Astrocyte of the hippocampus (primary cell): ENCODE results near the gene NR2F1-AS1.
A peak's percentile ranks its signal among the peaks of the same experiment; 100 is the strongest.

ENCODE experiments used
- DNase-seq: peaks from one replicate; pipeline ENCODE4 v3.0.0; 2011; ENCODE audit warnings: low read depth, low spot score

NR2F1-AS1 gene

DNA sequence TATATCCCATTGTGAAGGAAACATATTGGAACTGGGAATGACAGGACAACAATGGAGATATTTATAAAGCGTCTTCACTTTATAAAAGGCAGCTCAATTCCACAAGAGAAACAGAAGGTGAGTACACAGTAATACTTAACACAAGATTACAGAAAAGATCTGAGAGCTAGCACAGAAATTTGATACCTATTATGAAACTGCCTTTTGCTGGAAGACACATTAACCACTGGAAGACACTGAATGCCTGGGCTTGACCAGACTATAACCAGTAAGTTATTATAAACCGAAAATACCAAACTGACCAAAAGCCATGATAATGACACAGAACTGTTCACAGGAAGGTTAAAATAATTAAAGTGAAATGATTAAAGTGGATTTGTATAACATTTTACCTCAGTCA, 195.4 kb downstream of the NR2F1-AS1 start:
- DNase-seq: no peak

DNA sequence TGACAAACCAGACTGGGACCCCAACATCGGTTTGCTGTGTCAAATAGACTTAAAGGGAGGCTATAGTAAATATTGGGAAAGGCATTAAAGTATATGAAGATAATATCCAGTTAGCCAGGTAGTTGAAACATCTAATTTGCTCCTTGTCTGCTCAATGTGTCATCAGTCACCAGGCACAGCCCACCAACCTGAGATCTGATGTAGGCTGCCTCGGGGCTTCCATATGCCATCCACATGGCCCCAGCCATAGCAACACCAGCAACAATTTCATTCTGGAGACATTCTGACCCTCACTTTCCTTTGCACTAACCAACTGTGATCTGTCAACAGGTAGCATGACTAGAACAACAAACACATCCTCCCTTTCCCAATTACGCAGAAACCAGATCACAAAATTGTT, 196.0 kb downstream of the NR2F1-AS1 start:
- no peak for DNase-seq

- no peak for DNase-seq
Observed at GRCh38 chr5:93384026-93384425, 197.0 kb downstream of the NR2F1-AS1 start.

- no peak for DNase-seq
Observed at GRCh38 chr5:93382188-93382825, 198.7 kb downstream of the NR2F1-AS1 start.

DNA sequence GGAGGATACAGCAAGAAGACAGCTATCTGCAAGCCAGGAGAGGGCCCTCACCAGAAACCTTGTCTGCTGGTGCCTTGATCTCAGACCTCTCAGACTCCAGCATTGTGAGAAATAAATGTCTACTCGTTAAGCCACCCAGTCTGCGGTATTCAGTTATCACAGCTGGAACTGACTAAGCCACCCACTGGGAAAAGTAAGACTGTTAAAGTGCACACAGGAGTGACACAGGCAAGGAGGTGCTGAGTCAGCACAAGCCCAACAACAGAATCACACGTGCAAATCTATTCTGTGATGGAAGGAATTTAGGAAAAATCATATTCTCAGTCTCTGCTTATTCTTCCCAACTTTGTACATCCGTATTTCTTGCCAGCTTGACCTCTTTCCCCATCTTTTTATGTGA, 200.0 kb downstream of the NR2F1-AS1 start:
- DNase-seq: no peak

DNA sequence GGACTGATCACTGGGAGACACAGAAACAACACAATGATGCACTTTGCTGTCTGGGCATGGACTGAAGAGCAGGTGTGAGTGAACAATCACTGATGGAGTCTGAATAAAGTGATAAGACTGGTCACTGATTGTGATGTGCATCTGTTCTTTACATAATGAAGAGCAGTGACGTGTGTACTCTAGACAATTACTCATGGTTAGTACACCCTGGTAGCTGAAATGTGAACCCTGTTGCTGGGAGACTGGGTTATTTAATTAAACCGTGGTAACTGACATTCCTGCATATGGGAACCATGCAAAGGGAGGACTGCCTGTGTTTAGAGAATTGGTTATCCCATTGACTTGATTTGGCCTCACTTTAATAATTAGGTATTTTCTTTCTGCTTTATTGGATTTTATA, 202.9 kb downstream of the NR2F1-AS1 start:
- peak; percentile 62 for DNase-seq

DNA sequence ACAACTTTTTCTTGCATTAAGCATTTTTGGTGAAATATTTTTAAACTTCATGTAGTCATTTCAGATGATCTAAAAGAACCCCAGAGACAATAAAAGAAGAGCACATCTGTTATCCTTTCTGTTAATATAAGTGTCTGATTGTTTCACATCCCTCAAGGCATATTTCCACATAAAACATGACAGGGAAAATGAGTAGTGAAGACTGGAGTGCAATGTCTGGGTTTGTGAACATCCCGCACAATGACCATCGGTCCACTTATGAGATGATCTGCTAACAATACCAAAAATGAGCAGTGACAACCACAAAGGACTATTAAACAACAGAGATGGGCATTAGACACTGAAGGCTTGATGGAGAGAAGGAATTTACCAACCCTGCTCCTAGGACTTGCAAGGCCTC, 209.1 kb downstream of the NR2F1-AS1 start:
- DNase-seq: no peak

DNA sequence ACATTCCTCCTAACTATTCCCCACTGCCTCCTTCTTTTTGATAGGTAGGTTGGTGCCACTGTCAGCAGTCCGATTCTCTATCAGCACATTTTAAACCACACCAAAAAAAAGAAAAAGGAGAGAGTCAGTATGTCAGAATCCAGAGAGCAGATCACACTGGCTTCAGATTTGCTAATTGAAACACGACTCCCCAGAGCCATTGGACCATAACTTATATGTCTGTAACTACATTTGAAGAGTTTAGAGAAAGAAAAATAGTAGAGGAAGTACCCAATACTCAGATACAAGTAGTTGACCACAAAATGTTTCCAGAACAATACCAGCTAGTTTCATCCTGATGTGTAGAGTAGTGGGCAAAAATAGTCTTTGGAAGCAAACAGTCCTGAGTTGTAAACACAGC, 216.6 kb downstream of the NR2F1-AS1 start:
- DNase-seq: no peak

DNA sequence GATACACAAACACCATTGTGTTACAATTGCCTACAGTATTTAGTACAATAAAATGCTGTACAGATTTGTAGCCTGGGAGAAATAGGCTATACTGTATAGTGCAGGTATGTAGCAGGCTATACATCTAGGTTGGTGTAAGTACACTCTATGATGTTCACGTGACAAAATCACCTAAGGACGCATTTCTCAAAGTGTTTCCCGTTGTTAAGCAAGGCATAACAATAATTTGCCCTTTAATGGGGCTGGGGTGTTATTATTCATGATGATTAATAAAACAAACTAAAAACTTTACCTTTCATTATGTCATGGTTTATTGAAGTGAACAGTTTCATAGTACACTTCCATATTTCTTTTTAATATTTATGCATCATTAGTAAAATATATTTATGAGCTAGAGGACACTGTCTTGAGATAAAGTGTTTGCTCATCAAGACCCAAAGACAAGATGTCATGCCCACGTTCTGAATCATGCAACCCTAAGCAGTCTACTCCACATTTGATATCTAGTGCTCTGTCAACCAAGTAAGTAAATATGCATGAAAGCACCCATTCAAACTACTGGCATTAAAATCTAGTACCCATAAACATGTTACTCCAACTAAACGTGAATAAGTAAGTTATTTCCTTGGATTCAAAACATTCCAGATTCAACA, 220.5 kb downstream of the NR2F1-AS1 start:
- no peak for DNase-seq

- no peak for DNase-seq
Observed at GRCh38 chr5:93359960-93360305, 221.1 kb downstream of the NR2F1-AS1 start.
